OCI-LY1 (cell line): ENCODE results near the gene XIRP1.

Experiments used
- H2AFZ ChIP-seq: fragments of 200-600 bp; sonication (generic), shearing (Covaris generic); 2 replicates; pipeline ENCODE4 v1.6.0; 2014; ENCODE audit warnings: antibody characterized with exemption, mild to moderate bottlenecking, low read length
- H3F3A ChIP-seq: fragments of 200-600 bp; sonication (generic), shearing (Covaris generic); 2 replicates; pipeline ENCODE4 v1.6.0; 2014; ENCODE audit warnings: mild to moderate bottlenecking, antibody characterized with exemption, low read length, moderate library complexity; ENCODE audit not compliant: insufficient read depth
- H3K27ac ChIP-seq: fragments of 200-600 bp; sonication (generic); 2 replicates; pipeline ENCODE4 v1.5.1; 2014; ENCODE audit warnings: low read length, mixed run types, mild to moderate bottlenecking, low read depth; ENCODE audit not compliant: poor library complexity, severe bottlenecking
- H3K27me3 ChIP-seq: fragments of 200-600 bp; sonication (generic); 2 replicates; pipeline ENCODE4 v1.6.0; 2014; ENCODE audit warnings: antibody characterized with exemption, mild to moderate bottlenecking, low read length, moderate library complexity; ENCODE audit not compliant: insufficient read depth
- H3K36me3 ChIP-seq: fragments of 200-600 bp; sonication (generic); 2 replicates; pipeline ENCODE4 v1.6.1; 2014; ENCODE audit warnings: mild to moderate bottlenecking, antibody characterized with exemption, low read length, moderate library complexity, mixed read lengths; ENCODE audit not compliant: insufficient read depth
- H3K4me1 ChIP-seq: fragments of 200-600 bp; sonication (generic); 2 replicates; pipeline ENCODE4 v1.5.1; 2014; ENCODE audit warnings: mild to moderate bottlenecking, low read length, moderate library complexity; ENCODE audit not compliant: insufficient read depth, severe bottlenecking
- H3K4me2 ChIP-seq: fragments of 200-600 bp; sonication (generic), shearing (Covaris generic); 2 replicates; pipeline ENCODE4 v1.6.1; 2014; ENCODE audit warnings: low read length
- H3K4me3 ChIP-seq: fragments of 200-600 bp; sonication (generic); 2 replicates; pipeline ENCODE4 v1.5.1; 2014; ENCODE audit warnings: low read length, low read depth, mild to moderate bottlenecking, mixed read lengths; ENCODE audit not compliant: poor library complexity, severe bottlenecking
- H3K79me2 ChIP-seq: fragments of 200-600 bp; shearing (Covaris generic); 2 replicates; pipeline ENCODE4 v1.6.1; 2016; ENCODE audit warnings: mixed run types, low read length, mixed read lengths; ENCODE audit not compliant: insufficient read depth
- H3K9ac ChIP-seq: fragments of 200-600 bp; sonication (generic), shearing (Covaris generic); 2 replicates; pipeline ENCODE4 v1.6.1; 2014; ENCODE audit warnings: mild to moderate bottlenecking, low read length, mixed read lengths
- H3K9me2 ChIP-seq: fragments of 200-600 bp; sonication (generic), shearing (Covaris generic); 2 replicates; pipeline ENCODE4 v1.6.1; 2014; ENCODE audit warnings: low read depth, mild to moderate bottlenecking, low read length, mixed read lengths
- H3K9me3 ChIP-seq: fragments of 200-600 bp; shearing (Covaris generic); 2 replicates; pipeline ENCODE4 v1.6.1; 2014; ENCODE audit warnings: low read length, mixed read lengths
- H4K20me1 ChIP-seq: fragments of 200-600 bp; sonication (generic), shearing (Covaris generic); 2 replicates; pipeline ENCODE4 v1.6.0; 2016; ENCODE audit warnings: mild to moderate bottlenecking, low read length; ENCODE audit not compliant: insufficient read depth
- EZH2 ChIP-seq: fragments of 200-600 bp; sonication (generic), shearing (Covaris generic); IDR thresholded peaks from 2 replicates; pipeline ENCODE4 v1.8.0; 2017; ENCODE audit warnings: borderline replicate concordance, mixed run types, mild to moderate bottlenecking, antibody characterized with exemption, low read length, moderate library complexity, mixed read lengths
- TF ChIP-seq, protein P1 (sequence below): fragments of 200-600 bp; sonication (generic), shearing (Covaris generic); IDR thresholded peaks from 2 replicates; pipeline ENCODE4 v1.5.1; 2017; ENCODE audit warnings: mild to moderate bottlenecking, antibody characterized with exemption, low read length, moderate library complexity, mixed read lengths

Gene XIRP1

DNA sequence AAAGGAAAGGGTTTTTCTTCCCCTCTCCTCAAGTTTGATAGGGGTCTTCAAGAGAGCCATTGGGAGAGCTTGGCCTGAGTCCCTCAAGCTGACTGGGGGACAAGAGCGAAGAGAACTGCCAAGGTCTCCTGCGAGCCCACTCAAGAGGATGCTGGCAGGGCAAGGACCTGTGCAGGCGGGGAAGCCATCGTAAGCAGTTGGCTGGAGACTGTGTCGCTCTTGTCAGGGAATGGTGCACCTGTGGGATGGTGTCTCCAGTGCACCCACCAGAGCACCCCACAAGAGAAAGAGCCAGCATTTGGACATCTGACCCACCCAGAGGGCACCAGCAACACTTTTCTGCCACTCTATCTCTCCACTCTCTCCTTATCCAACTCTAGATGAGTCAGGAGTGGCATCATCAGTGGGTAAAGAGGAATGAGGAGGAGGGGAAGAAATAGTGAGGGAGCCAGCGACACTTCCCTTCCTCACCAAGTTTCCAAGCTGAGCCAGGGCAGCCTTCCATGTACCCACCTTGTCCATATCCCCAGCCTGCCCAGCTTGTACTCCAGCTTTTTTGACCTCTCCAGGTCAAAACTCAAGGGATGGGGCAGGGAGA is 13.6 kb upstream of the XIRP1 start:
- no peak overlapping the region for H2AFZ ChIP-seq
- no peaks in the 10 kb centered on the region for H4K20me1 ChIP-seq
- H3K4me2 ChIP-seq: no peak overlapping the region
- no peak overlapping the region for H3K4me3 ChIP-seq
- H3F3A ChIP-seq: no peaks in the 10 kb centered on the region
- H3K9ac ChIP-seq: no peak overlapping the region
- TF ChIP-seq, protein P1, sequence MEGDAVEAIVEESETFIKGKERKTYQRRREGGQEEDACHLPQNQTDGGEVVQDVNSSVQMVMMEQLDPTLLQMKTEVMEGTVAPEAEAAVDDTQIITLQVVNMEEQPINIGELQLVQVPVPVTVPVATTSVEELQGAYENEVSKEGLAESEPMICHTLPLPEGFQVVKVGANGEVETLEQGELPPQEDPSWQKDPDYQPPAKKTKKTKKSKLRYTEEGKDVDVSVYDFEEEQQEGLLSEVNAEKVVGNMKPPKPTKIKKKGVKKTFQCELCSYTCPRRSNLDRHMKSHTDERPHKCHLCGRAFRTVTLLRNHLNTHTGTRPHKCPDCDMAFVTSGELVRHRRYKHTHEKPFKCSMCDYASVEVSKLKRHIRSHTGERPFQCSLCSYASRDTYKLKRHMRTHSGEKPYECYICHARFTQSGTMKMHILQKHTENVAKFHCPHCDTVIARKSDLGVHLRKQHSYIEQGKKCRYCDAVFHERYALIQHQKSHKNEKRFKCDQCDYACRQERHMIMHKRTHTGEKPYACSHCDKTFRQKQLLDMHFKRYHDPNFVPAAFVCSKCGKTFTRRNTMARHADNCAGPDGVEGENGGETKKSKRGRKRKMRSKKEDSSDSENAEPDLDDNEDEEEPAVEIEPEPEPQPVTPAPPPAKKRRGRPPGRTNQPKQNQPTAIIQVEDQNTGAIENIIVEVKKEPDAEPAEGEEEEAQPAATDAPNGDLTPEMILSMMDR: no peak
- no peak for TF ChIP-seq EZH2
- no peaks in the 10 kb centered on the region for H3K9me2 ChIP-seq
- H3K9me3 ChIP-seq: no peaks in the 10 kb centered on the region
- H3K27ac ChIP-seq: no peak overlapping the region
- no peaks in the 10 kb centered on the region for H3K79me2 ChIP-seq
- no peaks in the 10 kb centered on the region for H3K36me3 ChIP-seq
- H3K27me3 ChIP-seq: no peaks in the 10 kb centered on the region; the same call in 1 of the 2 replicates
- no peaks in the 10 kb centered on the region for H3K4me1 ChIP-seq

DNA sequence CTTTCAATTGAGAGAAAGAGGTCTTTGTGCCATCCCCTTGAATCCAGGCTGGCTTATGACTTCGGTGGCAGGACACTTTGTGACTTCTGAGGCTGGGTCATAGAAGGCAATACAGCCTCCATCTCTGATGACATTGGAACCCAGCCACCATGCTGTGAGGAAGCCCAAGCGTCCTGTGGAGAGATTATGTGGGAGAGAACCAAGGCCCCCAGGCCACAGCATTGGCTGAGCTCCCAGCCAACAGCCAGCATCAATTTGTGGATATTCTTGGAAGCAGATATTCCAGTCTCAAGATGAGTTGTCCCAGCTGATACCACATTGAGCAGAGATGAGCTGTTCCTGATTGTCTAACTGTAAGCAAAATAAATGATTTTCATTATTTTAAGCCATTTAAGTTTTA is 12.7 kb upstream of the XIRP1 start:
- no peak overlapping the region for H3K4me2 ChIP-seq
- H3K9me2 ChIP-seq: no peaks in the 10 kb centered on the region
- H3K4me3 ChIP-seq: no peak overlapping the region
- no peak overlapping the region for H2AFZ ChIP-seq
- no peaks in the 10 kb centered on the region for H3K79me2 ChIP-seq
- H3K9me3 ChIP-seq: no peaks in the 10 kb centered on the region
- H3K36me3 ChIP-seq: no peaks in the 10 kb centered on the region
- no peak overlapping the region for H3K9ac ChIP-seq
- TF ChIP-seq EZH2: no peak
- TF ChIP-seq, protein P1: no peak
- no peaks in the 10 kb centered on the region for H4K20me1 ChIP-seq
- H3F3A ChIP-seq: no peaks in the 10 kb centered on the region
- H3K4me1 ChIP-seq: no peaks in the 10 kb centered on the region
- no peaks in the 10 kb centered on the region; the same call in 1 of the 2 replicates for H3K27me3 ChIP-seq
- no peak overlapping the region for H3K27ac ChIP-seq

DNA sequence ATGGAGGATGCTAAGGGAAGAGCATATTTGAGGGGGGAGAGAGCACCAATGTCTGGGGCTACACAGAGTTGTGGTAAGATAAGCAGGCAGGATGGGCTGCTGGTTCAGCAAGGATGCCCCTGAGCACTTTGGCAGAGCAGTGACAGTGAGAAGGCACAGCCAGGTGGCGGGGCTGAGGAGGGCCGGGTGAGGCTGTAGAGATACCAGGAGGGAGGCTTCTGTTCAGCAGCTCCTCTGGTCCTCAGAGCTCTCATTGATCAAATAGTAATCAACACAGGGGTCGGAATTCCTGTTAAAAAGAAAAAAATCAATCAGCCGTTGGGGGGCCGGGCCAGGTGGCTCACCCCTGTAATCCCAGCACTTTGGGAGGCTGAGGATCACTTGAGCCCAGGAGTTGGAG is 11.5 kb upstream of the XIRP1 start:
- H3K9me3 ChIP-seq: no peaks in the 10 kb centered on the region
- no peaks in the 10 kb centered on the region for H3K36me3 ChIP-seq
- no peak overlapping the region for H3K9ac ChIP-seq
- no peaks in the 10 kb centered on the region for H3K4me1 ChIP-seq
- no peaks in the 10 kb centered on the region for H3F3A ChIP-seq
- H3K4me2 ChIP-seq: no peak overlapping the region
- H2AFZ ChIP-seq: no peak overlapping the region
- no peaks in the 10 kb centered on the region for H4K20me1 ChIP-seq
- H3K9me2 ChIP-seq: no peaks in the 10 kb centered on the region
- H3K27me3 ChIP-seq: no peaks in the 10 kb centered on the region; the same call in 1 of the 2 replicates
- TF ChIP-seq EZH2: no peak
- TF ChIP-seq, protein P1: no peak
- H3K4me3 ChIP-seq: no peak overlapping the region
- H3K27ac ChIP-seq: no peak overlapping the region
- no peaks in the 10 kb centered on the region for H3K79me2 ChIP-seq
